Colon (tissue), 2 donors: Measurements from ENCODE around the gene GAST.
"Not testable (repeated sequence)": the region's sequence is repeated elsewhere in the genome, so short reads cannot be mapped to it uniquely, and the experiment has no call there.

ENCODE experiments used
- FAIRE-seq: peaks from 2 replicates; lab custom pipeline; 2012; peaks lifted over from hg19 to GRCh38; lab: Jason Lieb, UNC
- donor health status: control.
- donor health status: control.

Gene GAST, protein sequence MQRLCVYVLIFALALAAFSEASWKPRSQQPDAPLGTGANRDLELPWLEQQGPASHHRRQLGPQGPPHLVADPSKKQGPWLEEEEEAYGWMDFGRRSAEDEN

DNA sequence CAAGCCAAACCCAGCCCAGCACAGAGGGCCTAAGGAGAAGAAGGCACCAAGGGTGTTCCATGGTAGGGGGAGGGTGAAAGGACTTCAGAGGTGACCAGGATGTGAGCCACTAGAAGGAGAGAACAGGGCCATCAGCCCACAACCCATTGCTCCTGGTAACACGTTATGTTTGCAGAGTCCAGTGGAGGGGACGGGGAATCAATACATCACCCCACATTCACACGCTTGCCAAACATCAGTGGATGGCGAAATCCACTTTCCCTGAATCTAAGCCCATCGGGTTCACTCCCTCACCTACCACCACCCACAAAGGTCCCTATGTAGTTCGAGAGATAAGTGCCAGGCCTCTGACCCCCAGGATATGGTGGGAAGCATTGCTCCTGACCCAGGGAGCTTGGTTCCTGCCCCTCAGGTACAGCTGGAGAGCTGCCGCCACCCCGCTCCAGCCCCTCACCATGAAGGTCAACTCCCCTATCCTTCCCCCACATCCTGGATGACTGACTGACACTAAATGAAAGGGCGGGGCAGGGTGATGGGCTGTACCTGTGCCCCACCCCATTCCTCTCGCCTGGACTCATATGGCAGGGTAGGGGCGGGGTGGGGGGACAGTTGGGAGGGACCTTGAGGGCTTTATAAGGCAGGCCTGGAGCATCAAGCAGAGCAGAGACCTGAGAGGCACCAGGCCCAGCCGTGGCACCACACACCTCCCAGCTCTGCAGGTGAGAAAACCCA is at the start of gene GAST:
GAST (plus strand) TSS at position 663 of the 732 bp plus-strand sequence. CDS start 3,106 bp downstream, outside the sequence.
- no peak for FAIRE-seq

DNA sequence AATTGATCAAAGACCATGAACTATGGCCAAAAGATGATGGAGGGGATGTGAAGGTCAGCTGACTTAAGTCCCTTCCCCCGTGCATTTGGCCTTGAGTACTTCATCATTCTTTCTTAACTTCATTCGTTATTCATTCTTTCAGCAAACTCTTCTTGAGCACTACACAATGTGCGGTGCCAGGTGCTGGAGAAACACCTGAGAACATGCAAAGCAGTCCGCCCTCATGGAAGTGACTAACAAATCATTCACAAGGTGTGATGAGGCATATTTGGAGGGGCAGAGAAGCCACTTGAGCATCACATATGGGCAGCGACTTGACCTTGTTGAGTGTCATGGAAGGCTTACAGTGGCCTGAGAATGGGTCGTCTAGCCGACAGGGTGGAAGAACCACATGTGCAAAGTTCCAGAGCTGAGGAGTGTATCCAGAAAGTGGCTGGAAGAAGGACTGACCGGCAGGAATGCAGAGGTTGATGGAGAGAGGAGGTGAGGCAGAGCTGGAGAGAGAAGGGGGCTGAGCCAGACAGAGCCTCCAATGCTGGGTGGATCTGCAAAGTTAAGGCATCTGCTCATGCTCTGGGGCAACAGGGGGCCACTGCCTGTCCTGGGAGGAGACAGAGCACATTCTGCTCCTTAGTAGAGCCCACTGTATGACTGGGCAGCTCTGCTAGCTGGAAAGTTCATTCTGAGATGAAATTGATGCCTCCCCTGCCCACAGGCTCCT is 48.5 kb upstream of the GAST start:
- FAIRE-seq: no peak

DNA sequence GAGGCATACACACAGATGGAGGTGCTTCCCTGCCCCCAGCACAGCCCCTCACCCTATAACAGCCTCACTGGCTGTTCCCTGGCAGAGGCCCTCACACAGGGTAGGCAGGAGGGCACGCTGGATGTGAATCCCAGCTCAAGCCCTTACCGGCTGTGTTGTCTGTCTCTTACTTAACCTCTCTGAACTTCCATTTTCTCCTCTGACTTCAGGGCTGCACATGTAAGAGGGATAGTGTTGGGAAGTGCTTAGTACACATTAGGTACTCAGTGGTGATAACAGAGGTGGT is 48.0 kb upstream of the GAST start:
- no peak for FAIRE-seq

- FAIRE-seq: no peak
Measured at GRCh38 chr17:41664587-41665565, 47.3 kb upstream of the GAST start.

- FAIRE-seq: no peak
Measured at GRCh38 chr17:41665566-41666236, 46.4 kb upstream of the GAST start.

GRCh38 chr17:41666237-41666641 is 45.9 kb upstream of the GAST start:
- FAIRE-seq: no peak

DNA sequence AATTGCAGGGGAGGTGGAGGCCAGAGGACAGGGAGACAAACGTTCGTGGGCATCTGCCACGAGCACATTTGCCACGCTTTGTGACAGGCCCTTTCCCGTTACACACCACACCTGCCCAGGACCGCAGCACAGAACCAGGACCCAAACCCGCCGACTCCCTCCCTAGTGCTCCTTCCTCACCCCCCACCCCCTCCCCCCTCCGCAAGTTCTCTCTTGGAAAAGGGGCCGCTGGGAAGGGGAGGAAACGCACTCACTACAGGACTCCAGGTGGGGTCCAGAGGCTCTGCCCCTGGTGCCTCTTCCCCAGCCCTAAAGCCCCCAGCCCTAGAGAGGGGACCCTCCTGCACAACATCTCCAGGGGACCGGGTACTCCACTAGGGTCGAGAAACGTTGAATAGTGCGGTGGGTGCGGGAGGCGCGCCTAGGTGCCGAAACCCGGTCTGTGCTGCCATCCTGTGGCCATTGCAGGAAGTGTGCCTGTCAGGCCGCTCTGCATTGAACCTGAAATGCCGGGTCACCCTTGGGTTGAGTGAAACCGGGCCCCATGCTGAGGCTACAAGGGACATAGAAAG is 45.3 kb upstream of the GAST start:
- FAIRE-seq: no peak

- FAIRE-seq: no peak
Measured at GRCh38 chr17:41667280-41668041, 44.7 kb upstream of the GAST start.

DNA sequence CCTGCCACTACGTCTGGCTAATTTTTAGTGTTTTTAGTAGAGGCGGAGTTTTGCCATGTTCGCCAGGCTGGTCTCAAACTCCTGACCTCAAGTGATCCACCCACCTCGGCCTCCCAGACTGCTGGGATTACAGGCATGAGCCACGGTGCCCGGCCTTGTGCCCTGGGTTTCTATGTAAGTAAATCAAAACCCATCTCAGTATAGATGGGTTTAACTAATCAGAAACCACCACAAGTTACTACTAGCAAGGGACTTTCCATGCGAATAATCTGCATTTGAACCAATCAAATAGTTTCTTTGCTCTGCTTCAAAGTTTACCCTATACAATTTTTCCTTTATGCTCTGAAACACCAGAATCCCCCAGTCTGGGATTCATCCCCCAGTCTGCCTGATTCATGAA is 40.0 kb upstream of the GAST start:
- FAIRE-seq: no peak

DNA sequence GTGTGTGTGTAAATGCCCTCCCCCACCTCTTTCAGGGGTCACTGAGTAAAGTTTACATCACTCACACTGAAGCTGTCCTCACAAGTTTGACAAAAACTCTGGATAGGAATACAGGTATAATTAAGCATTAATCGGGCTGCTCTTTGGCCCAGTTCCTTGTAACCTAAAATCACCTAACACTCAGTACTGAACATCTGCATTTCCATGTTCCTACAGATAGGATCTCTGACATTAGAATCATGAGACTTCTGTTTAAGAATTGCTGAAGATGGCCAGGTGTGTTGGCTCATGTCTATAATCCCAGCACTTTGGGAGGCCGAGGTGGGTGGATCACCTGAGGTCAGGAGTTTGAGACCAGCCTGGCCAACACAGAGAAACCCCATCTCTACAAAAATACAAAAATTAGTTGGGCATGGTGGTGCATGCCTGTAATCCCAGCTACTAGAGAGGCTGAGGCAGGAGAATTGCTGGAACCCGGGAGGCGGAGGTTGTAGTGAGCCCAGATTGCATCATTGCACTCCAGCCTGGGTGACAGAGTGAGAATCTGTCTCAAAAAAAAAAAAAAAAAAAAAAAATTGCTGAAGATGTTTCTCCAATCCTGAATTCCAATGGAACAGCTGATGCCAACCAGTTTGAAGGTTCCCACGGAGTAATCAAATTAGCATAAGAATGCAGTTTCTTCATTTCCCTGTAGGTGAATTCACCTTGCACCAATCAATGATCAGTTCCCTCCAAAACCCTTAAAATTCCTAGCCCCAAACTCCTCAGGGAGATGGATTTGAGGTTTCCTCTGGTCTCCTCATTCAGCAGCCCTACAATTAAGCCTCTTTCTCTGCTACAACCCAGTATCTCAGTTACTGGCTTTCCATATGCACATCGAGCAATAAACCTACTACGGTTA is 36.7 kb upstream of the GAST start:
- not testable (repeated sequence) for FAIRE-seq

DNA sequence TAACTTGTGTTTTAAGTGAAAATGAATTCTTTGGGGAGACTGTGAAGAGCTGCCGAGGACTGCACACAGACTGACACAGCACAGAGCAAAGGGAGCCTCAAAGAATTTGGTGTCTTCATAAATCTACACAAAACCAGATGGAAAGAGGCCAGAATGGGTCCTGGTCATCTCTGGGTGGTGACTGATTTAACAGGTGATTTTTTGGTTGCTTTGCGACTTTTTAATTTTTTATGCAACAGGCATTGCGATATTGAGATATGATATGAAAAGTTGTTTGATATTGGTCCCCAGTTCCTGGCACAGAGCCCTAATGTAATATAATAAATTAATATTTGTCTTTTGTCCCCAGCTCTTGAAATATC is 36.1 kb upstream of the GAST start:
- no peak for FAIRE-seq

GRCh38 chr17:41678411-41678906 is 33.7 kb upstream of the GAST start:
- FAIRE-seq: no peak

- no peak for FAIRE-seq
Measured at GRCh38 chr17:41678907-41679739, 33.0 kb upstream of the GAST start.

DNA sequence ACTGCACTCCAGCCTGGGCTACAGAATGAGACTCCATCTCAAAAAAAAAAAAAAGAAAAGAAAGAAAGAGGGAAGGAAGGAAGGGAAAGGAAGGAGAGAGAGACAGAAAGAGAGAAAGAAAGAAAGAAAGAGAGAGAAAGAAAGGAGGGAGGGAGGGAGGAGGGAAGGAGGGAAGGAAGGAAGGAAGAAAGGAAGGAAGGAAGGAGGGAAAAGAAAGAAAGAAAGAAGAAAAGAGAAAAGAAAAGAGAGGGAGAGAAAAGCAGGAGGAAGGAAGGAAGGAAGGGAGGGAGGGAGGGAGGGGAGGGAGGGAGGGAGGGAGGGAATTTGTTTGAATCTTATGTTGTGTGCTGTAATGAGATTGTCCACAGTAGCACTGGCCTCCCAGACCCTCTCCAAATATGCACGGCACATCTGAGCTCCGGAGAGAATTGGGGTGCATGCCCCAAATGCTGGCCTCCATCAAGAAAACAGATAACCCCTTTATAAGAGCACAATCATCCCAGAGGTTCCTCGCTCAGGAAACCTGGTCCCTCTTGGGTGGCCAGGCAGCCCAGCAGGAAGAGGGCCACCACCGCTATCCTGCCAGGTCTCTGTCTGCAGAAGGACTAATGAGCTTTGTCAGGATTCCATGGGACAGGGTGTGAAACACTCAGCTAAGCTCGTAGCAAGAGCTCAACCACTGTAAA is 32.2 kb upstream of the GAST start:
- FAIRE-seq: no peak

GRCh38 chr17:41680426-41681040 is 31.6 kb upstream of the GAST start:
- FAIRE-seq: no peak

DNA sequence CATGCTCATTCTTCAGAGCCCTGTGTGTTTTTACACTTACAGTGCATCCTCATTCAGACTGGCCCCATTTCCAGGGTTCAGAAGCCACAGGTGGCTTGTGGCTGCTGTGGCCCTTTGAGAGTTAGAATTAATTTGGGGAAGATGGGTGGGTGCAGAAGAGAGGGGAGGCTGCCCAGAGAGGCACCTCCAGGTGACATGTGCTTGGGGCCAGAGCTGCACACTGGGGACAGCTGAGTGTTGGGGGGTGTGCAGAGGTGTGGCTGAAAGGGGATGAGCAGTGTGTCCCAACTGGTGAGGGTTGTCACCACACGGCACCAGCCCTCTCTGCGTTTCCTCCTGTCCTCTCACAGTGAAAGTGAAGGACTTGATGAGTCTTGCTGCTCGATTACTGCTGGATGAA is 30.4 kb upstream of the GAST start:
- no peak for FAIRE-seq

GRCh38 chr17:41682631-41683030 is 29.5 kb upstream of the GAST start:
- FAIRE-seq: no peak
